ENCODE measurements around the gene PVR. TPM values are rescaled to one million over a fixed set of nuclear protein-coding genes. Genes with fewer than 3 reads are reported as not detected.

Gene PVR
- total and polyA plus RNA-seq, 9 of the 15 experiments (the other 6 are each of a cell fraction or from before 2014, with no cell fraction given) = 0.89 to 14.5 (median 9.8) TPM

DNA sequence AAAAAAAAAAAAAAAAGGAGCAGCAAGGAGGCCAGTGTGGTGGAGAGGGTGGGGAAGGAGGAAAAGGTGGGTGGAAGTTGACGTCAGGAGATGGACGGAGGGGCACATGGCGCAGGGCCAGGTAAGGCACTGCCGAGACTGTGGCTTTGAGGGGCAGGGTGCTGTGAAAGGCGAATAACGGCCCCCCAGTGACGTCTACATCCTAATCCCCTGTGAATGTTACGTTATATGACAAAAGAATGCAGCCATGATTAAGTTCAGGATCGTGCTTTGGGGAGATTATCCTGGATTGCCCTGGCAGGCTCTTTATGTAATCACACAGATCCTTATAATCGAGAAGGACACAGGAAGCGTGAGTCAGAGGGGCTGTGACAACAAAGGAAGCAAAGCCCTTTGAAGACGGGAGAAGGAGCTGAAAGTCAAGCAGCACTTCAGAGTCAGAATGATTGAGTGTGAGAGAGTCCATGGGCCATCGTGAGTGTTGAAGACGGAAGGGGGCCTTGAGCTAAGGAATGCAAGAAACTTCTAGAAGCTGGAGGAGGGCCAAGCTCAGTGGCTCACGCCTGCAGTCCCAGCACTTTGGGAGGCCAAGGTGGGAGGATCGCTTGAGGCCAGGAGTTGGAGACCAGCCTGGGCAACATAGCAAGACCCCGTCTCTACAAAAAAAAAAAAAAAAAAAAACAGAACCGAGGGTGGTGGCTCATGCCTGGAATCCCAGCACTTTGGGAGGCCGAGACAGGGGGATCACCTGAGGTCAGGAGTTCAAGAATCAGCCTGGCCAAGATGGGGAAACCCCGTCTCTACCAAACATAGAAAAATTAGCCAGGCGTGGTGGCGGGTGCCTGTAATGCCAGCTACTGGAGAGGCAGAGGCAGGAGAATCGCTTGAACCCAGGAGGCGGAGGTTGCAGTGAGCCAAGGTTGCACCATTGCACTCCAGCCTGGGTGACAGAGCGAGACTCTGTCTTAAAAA is 41.5 kb downstream of the PVR start (continued):
- TF ChIP-seq, protein P1, sequence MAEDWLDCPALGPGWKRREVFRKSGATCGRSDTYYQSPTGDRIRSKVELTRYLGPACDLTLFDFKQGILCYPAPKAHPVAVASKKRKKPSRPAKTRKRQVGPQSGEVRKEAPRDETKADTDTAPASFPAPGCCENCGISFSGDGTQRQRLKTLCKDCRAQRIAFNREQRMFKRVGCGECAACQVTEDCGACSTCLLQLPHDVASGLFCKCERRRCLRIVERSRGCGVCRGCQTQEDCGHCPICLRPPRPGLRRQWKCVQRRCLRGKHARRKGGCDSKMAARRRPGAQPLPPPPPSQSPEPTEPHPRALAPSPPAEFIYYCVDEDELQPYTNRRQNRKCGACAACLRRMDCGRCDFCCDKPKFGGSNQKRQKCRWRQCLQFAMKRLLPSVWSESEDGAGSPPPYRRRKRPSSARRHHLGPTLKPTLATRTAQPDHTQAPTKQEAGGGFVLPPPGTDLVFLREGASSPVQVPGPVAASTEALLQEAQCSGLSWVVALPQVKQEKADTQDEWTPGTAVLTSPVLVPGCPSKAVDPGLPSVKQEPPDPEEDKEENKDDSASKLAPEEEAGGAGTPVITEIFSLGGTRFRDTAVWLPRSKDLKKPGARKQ (CRISPR knock-in tag; IDR thresholded peaks at IDR 0.05) = no peak
- TF ChIP-seq, protein P2, sequence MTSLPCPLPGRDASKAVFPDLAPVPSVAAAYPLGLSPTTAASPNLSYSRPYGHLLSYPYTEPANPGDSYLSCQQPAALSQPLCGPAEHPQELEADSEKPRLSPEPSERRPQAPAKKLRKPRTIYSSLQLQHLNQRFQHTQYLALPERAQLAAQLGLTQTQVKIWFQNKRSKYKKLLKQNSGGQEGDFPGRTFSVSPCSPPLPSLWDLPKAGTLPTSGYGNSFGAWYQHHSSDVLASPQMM (CRISPR knock-in tag; IDR thresholded peaks at IDR 0.05) = no peak
- no peak for TF ChIP-seq RAD51 (IDR thresholded peaks at IDR 0.05; ENCODE audit: borderline replicate concordance, low read depth)

DNA sequence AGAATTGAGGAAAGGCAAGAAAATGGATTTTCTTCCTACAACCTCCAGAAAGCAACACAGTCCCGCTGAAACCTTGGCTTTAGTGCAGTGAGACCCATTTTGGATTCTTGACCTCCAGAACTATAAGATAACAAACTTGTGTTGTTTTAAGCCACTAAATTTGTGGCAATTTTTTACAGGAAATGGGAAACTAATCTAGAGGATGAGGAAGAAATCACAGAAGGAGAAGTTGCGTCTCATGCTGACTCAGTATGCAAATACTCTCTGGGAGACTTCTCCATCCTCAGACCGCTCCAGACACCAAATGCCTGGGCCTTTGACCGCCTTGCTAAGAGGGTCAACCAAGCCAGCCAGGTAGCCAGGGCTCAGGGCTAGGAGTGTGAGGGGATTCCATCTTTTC is 42.2 kb downstream of the PVR start:
- POLR2A ChIA-PET = no interaction called here
- CTCF ChIA-PET (ENCODE audit: low intra/inter-chr PET ratio) = no interaction called here
- no peak overlapping the region for H3K4me2 ChIP-seq (ENCODE audit: insufficient read depth, low read length)
- TF ChIP-seq C11orf30 (IDR thresholded peaks at IDR 0.05; ENCODE audit: low read depth) (peak; percentile 73), ZFP36 (IDR thresholded peaks at IDR 0.05; ENCODE audit: low read depth, low read length, partially characterized antibody) (no peak), TBL1XR1 (IDR thresholded peaks at IDR 0.05; ENCODE audit: low read length in 2 of 2) (no peak), GATAD2B (IDR thresholded peaks at IDR 0.05; ENCODE audit: borderline replicate concordance) (no peak), HNRNPH1 (optimal IDR thresholded peaks at IDR 0.05; ENCODE audit: low read depth, low read length) (no peak), HDAC2 (IDR thresholded peaks at IDR 0.05) (peak; percentile 28; the same call in 1 of the 2 replicates), KDM4B (IDR thresholded peaks at IDR 0.05; ENCODE audit: borderline replicate concordance in 2 of 2, low read depth in 1 of 2) (no peak), ZNF76 (CRISPR knock-in tag; IDR thresholded peaks at IDR 0.05; ENCODE audit: borderline replicate concordance) (no peak), RCOR1 (IDR thresholded peaks at IDR 0.05; ENCODE audit: borderline replicate concordance in 1 of 2, low read depth in 2 of 2, low read length in 2 of 2) (peak in 1 of 2 experiments; percentile 66; a peak in 1 of 4 replicates), PCBP1 (IDR thresholded peaks at IDR 0.05; ENCODE audit: low read depth, low read length, poor library complexity, severe bottlenecking) (no peak)
- TF ChIP-seq, protein P3, sequence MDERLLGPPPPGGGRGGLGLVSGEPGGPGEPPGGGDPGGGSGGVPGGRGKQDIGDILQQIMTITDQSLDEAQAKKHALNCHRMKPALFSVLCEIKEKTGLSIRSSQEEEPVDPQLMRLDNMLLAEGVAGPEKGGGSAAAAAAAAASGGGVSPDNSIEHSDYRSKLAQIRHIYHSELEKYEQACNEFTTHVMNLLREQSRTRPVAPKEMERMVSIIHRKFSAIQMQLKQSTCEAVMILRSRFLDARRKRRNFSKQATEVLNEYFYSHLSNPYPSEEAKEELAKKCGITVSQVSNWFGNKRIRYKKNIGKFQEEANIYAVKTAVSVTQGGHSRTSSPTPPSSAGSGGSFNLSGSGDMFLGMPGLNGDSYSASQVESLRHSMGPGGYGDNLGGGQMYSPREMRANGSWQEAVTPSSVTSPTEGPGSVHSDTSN (CRISPR knock-in tag; IDR thresholded peaks at IDR 0.05; ENCODE audit: low read depth) = no peak
- TF ChIP-seq, protein P3 (tag; conservative IDR thresholded peaks at IDR 0.05; ENCODE audit: low read depth) = no peak

More for the DNA sequence above, 42.2 kb downstream of the PVR start:
- no TSS peak for BruUV-seq (replicated peaks)
- Histone ChIP-seq H3K27me3 (ENCODE audit: control insufficient read depth in 2 of 2, insufficient read depth in 2 of 2, low read length in 2 of 2) (no peaks in the 10 kb centered on the region), H3K79me2 (ENCODE audit: control insufficient read depth, insufficient read depth, low read length) (no peaks in the 10 kb centered on the region), H2AFZ (ENCODE audit: low read depth, low read length) (no peak overlapping the region), H3K9ac (ENCODE audit: insufficient read depth in 1 of 2, low read depth in 2 of 2, low read length in 2 of 2) (no peak overlapping the region), H4K20me1 (replicated peaks; ENCODE audit: control insufficient read depth, insufficient read depth, low read length) (no peaks in the 10 kb centered on the region; the same call in 1 of the 2 replicates), H3K9me1 (ENCODE audit: control insufficient read depth, insufficient read depth, low read length) (no peaks in the 10 kb centered on the region), H3K36me3 (ENCODE audit: control insufficient read depth, insufficient read depth, low read length) (no peaks in the 10 kb centered on the region), H3K4me3 (no peak overlapping the region), H3K9me3 (replicated peaks; ENCODE audit: control insufficient read depth, insufficient read depth, low read depth, low read length) (no peaks in the 10 kb centered on the region), H3K4me1 (replicated peaks in 1 of 2; ENCODE audit: control insufficient read depth in 2 of 2, insufficient read depth in 2 of 2, low read length in 2 of 2) (peaks cover 6 to 23% of the 10 kb centered on the region in 2 experiments), H3K27ac (ENCODE audit: extremely low read depth, low read depth, low read length) (no peak overlapping the region)
- ATAC-seq = no peak
- intact Hi-C loops (cut with micrococcal nuclease) (loop anchor here (10.0 kb wide), 1 partner anchor 111 kb away; no protein-coding TSS in a partner anchor), in situ Hi-C loops (cut with MboI) (no loop called here)
- DNase-seq (ENCODE audit: extremely low read depth in 1 of 4, low spot score in 3 of 4) = no peak
- WGBS (ENCODE audit: insufficient coverage, low coverage, missing lambda C conversion rate) = 23% methylated on average over 4 of the region's 4 CpGs
- peak; percentile 11 for FAIRE-seq
